Hippocampal formation (tissue), 2 donors: ENCODE measurements around the gene ANAPC4.

Experiments
- DNase-seq, 2 donors: peaks; one replicate each; lab custom pipeline; 2025; lab: John Stamatoyannopoulos, UW

Gene ANAPC4

DNA sequence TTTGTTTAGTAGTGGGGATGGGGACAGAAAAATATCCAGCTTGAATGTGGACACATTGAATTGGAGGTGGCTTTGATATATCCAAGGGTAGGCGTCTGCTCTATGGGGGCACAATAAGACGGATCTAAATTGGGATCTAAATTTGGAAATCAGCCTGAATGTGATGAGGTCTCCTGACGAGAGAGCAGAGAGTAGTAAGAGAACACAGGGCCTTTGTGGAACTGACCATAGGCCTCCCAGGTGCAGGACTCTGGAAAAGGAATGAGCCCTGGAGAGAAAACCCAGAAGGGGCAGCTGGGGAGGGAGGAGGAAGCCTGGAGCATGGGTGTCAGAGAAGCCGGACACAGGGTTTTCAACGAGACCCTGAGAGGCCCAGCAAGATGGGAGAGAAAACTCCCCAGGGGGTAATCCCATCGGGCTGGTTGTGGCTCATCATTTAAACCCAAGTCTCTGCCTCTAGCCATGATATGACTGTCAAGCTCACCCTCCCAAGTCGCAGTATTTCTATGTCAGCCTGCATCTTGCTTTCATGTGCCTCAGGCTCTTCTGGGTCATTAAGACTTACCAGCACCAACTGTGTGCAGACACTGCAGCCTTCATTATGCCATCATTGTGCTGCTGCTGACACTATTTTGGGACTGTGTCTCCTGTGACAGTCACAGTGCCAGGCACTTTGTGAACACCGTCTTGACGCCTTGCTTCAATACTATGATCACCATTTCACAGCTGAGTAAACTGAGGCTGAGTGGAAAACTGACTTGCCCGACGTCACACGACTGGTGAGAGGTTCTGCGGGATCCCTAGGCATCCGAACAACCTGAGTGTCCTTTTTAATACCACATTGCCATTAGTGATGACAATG, 57.1 kb downstream of the ANAPC4 start:
- DNase-seq, result no peak

DNA sequence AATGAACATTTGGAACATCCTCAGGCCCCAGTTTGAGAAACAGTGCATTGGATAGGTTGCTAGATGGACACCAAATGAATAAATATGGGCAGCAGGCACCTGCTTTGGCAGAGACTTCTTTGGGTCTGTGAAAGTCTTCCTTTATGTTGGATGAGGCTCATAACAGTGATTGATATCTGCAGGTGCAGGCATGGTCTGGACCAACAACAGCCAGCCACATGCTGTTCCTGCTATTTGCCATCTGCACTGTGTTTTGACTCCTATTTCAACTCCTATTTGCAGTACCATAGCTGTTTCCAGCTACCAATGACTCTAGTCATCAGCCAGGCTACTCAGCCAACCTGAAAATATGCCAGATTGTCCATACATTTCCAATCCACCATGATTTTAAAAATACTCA, 60.9 kb downstream of the ANAPC4 start:
- DNase-seq, result no peak

DNA sequence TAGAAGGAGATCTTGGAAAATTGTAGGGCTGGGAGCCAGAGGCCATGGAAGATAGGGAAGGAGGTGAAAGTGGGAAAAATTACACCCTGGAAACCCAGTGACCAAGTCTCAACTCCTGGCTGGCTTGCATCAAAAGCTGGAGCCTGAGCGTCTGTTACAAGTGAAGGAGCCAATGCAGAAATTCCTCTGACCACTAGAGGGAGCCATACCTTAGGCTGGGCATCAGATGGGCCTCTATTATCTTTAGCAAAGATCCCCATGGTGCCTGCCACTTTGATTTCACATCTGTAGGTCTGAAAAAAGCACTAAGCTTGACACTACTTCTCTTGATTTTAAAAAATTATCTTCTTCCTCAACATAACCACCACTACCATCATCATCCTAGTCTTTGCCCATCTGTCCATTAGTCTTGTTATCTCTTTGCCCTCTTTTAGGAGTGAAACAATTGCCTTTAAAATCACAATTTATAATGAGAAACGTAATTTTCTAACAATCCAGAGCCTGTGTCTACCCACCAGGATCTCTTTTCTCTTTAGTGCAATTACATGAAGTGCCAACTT, 62.9 kb downstream of the ANAPC4 start:
- DNase-seq, result peak; percentile 37 to 81

DNA sequence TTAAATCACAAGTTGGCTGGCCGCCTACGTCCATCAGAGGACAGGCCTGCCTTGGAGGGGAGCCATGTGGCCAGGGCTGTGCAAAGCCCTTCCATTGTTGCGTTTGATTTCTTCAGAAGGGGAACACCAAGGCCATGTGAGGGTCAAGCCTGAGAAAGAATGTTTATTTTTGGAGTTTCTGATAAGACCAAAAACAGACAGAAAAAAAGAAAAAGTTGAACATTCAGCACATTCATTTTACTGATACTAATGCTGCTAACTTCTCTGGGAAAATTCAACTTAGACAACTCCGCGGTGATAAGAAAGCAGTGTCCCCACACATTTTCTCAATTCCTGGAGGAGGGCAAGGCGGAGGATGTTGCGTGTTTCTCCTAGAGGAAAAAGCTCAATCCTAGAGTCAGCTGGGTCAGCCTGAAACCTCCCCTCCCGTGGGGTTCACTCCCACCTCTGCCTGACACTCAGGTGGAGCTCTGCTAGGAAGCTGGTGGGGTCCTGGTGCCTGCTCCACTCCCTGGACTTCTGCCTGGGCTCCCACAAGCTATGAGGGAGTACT, 63.5 kb downstream of the ANAPC4 start:
- peak in 1 of 2 donors; percentile 6 for DNase-seq

DNA sequence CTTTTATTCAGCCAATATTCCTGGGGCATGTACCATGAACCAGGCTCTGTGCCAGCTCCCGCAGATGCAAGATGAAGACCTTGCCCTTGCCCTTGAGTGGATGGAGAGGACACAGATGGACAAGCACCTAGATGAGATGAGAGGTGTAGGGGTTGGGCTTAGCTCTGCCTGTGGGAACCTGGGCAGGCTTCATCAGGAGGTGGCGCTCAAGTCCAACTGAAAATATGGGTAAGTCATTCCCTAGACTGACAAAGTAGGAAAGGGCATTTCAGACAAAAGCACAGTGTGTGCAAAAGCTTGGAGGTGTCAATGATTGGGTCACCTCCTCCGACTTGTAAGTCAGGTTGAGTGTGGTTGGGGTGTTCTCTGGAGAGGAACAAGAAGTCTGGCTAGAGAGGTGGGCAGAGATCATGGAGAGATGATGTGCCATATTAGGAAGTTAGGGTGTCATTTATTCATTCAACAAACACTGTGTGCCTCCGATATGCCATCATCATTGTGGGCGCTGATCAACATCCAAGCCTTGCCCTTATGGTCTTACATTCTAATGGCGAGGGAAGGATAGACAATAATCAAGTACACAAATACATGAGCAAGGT, 64.6 kb downstream of the ANAPC4 start:
- peak; percentile 15 to 28 for DNase-seq

DNA sequence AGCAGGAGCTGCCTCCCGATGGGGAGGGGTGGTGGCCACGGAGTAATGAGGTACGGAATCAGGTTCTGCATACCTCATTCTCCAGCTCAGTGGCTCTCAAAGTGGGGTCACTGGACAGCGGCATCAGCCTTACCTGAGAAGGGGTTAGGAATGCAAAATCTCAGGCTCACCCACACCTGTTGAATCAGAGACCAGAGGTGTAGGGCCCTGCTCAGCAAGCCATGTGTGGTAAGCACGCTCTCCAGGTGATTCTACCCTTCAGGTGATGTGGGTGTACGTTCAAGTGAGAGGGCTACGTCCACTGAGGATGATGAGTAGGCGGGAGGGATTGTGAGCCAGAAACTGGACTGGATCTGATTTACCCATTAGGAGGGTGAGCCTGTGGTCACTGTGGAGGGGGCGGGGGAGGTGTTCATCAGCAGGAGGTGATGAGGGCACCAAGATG, 65.8 kb downstream of the ANAPC4 start:
- DNase-seq, result no peak

DNA sequence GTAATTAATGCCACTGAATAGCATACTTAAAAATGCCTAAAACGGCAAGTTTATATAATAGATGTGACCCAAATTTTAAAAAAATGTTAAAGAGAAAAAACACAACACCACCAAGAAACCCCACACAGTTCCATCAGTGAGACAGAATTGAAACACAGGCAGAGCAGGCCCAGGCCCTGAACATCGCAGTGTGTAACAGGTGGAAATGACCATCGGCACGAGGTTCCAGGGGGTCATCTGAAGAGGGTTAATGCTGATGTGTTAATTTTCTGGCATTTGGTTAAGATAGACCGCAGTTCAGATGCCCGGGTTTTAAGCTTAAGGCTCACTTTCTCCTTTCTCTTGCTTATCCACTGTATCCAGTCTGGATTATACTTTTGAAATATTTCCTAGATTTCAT, 66.8 kb downstream of the ANAPC4 start:
- DNase-seq, result no peak

DNA sequence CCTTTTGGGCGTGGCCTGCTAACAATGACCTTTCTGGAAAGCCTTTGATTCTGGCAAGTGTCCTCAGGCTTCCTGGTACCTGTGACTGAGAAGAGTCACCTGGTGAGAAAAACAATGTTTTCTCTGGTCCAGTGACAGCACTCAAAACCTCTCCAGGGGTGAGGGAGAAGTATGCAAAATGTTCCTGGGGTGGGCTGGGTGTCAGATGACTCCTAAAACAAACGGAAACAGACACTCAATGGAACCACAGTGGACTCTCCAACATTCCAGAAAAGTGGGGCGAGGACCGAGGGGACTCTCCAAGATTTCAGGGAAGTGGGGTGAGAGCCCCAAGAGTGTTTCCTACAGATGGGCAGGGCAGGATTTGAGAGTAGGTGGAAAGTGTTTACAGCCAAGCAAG, 69.5 kb downstream of the ANAPC4 start:
- no peak for DNase-seq

DNA sequence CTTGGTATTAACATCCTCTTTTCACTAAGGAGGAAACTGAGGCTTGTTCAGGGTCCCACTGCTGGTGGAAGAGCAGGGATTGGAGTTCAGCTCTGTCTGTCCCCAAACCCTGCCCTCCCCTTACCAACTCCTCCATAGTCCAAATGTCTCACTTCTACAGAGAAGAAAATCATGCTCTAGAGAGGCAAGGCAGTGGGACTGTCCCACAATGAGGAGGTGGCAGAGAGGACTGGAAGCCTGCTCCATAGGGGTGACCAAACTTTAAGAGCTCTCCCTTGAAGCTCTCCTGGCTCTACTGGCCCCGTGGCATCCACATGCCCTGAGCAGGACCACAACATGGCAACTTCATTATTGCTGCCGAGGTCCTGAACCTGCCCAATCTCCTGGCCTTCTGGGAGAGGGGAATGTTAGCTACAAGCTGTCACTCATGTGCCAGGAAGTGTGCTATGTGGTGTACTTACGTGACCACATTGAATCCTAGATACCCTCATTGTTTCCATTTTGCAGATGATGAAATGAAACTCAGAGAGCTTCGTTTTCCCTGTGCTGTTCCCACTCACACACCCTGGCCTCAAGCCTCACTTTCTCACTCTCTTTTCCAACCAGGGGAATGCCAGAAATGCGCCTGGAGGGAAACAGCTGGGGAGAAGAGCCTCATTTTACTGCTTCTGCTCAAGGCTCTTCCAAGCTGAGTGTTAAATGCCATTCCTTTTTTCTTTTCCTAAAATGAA, 71.5 kb downstream of the ANAPC4 start:
- no peak for DNase-seq

DNA sequence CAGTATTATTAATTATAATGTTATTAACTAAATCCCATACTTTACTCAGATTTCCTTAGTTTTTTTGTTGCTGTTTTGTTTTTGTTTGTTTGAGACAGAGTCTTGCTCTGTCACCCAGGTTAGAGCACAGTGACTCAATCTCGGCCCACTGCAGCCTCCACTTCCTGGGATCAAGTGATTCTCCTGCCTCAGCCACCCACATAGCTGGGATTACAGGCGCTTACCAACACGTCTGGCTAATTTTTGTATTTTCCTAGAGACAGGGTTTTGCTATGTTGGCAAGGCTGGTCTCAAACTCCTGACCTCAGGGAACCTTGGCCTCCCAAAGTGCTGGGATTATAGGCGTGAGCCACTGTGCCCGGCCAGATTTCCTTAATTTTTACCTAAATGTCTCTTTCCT, 72.2 kb downstream of the ANAPC4 start:
- DNase-seq, result no peak

DNA sequence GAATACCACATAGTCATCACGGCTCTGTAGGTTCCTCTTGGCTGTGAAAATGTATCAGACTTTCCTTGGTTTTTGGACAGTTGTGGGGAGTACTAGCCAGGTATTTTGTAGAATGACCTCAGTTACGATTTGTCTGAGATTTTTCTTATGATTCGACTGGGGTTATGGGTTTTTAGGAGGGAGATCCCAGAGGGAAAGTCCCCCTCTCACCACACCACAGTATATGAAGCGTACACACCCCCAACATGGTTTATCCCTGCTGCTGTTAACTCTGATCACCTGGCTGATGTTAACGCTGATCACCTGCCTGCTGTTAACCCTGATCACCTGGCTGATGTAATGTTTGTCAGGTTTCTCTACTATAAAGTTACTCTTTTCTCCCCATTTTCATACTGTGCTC, 72.6 kb downstream of the ANAPC4 start:
- DNase-seq, result no peak

DNA sequence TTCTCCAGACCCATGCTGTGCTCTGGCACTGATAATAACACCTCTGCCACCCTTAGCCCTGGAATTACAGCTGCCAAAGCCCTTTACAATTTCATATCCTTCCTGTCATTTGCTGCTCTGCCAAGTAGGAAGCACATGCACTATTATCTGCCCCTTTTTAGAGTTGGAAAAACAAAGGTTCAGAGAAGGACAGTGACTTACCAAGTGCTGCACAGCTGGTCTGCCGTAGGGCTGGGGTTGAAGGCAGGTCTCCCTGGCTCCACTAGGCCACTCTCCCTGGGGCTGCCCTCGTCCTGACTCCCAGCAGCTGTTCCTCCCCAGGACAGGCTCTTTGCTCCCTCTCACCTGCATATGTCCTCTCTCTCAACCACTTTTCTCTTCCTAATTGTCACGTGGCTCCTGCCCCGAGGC, 73.4 kb downstream of the ANAPC4 start:
- no peak for DNase-seq

DNA sequence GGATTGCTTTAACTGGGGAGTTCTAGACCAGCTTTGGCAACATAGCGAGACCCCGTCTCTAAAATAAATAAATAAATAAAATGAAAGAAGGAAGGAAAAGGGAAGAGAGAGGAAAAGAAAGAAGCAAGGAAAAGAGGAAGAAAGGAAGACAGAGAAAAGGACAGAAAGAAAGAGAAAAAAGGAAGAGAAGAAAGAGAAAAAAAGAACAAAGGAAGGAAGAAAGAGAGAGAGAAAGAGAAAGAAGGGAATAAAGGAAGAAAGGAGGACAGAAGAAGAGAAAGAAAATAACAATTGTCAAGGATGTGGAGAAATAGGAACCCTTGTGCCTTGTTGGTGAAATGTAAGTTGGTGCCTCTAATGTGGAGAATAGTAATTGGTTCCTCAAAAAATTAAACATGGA, 74.6 kb downstream of the ANAPC4 start:
- DNase-seq, result no peak

DNA sequence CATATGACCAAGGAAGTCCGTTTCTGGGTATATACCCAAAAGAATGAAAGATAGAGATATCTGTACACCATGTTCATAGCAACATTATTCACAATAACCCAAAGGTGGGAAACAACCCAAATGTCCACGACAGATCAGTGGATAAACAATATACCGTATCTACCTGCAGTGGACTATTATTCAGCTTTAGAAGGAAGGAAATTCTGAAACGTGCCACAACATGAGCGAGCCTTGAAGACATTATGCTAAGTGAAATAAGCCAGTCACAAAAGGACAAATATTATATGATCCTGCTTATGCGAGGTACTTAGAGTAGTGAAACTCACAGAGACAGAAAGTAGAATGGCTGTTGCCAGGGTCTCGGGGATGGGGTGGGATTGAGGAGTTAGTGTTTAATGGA, 75.0 kb downstream of the ANAPC4 start:
- DNase-seq, result no peak

DNA sequence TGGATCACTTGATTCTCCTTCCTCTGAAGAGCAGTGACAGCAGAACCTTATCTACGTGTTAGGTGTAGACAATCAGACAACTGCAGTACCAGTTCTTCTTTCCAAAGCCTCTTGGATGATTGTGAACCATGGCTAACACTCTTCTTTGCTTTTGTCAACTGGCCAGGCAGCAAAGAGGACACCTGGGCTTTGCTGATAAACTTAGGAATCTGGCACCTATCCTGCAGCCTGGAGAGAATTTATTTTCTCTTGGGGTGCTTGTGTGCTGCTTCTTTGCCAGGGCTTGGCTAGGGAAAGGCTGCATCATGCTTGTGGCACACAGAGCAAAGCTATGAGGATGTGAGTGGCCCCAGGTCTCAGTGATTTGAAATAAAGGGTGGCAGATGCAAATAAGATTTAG, 77.4 kb downstream of the ANAPC4 start:
- DNase-seq, result no peak

DNA sequence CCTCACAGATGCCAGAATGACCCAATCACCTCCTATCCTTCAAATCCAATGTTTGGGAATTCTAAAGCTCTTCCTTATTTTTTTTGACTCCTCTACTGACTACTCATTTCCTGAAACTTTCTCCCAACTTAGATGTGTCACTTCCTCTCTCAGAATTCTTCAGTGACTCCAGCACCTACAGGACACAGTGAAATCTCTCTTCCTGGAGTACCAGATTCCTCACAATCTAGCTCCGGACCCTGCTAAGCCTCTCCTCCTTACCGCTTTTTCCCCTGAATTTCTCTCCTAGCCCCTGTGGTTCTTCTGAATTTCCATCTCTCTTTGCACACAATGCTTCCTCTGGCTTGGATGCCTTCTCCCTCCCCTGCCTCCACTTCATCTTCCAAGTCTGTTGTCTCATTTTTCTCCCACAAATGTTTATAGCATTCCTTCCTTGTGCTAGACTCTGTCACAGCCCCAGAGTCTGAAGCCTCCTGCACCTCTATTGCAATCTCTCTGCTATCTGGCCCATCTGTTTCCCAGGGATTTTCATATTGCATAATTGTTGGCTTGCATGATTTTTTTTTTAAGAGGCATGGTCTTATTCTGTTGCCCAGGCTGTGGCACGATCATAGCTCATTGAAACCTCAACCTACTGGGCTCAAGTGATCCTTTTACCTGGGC, 80.1 kb downstream of the ANAPC4 start:
- DNase-seq, result no peak

DNA sequence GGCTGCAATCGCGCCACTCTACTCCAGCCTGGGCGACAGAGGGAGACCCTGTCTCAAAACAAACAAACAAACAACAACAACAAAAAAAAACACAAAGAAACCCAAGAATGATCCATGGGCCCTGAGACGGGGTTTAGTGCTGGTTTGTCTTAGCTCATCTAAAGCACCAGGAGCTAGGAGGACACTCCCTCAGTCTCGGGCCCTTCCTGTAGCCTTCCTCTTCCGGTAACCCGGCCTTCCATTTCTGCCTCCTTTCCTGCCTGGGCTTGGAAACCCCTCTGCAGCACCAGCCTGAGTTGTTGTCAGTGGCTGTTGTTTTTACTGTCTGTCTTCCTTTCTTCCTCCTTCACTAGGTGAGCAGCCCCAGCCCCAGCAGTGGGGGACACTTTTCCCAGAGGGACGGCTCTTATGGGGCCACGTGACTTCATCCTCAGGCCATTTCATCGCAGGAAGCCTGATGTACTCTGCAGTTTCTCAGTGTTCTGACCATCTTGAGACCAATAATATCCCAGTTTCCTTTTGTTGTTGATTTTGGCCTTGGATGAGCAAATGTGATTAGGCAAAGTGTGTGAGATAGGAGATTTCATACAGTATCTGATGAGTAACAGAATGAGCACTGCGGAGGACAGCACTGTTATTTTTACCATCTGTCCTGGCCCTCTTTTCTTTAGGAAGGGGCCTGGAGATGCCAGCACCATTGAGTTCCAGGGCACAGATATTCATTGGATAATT, 90.1 kb downstream of the ANAPC4 start:
- no peak for DNase-seq

DNA sequence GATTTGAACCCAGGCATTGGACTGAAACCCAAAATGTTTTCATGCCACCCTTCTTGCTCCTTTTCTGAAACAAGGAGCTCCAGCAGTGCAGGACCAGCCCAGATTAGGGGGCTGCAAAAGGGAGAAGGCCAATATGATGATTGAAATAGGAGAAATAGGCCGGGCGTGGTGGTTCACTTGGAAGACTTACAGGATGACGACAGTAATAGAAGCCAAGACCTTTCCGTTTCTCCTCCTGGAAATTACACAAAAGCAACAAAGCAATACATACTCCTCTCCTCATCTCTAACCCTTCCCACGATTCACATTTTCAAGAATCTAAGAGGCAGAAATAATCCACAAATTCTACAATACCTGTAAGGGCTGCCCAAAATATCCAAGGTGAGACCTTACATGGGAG, 90.8 kb downstream of the ANAPC4 start:
- no peak for DNase-seq
